Suppressor macrophage (primary cell): Measurements from ENCODE around the gene KIRREL1.
A peak's percentile ranks its signal among the peaks of the same experiment; 100 is the strongest.

Source experiments
- DNase-seq, 4 experiments: peaks; one replicate each; pipeline ENCODE4 v3.0.0-alpha.2; 2020 to 2022

KIRREL1 gene

DNA sequence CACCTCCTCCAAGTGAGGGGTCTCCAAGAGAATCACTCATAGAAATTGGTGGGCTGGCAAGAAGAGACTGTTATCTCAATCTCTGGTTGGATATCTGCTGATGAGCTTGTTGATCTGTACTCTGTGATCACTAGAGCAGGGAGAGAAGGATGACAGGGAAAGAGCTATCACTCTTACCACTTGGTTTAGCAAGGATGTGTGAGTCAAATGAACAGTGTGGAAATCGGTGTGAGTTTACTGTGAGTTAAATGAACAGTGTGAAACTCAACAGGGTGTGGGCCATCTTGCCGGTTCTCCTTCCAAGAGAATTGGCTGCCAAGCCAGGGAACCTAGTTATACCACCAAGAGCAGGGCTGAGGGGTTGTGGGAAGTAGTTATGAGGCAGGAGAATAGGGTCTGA, 154.0 kb downstream of the KIRREL1 start:
- DNase-seq, result peak in 2 of 4 experiments; percentile 25 to 31

GRCh38 chr1:158147869-158148268, 154.4 kb downstream of the KIRREL1 start:
- DNase-seq, result peak; percentile 46 to 80 (median 69)

DNA sequence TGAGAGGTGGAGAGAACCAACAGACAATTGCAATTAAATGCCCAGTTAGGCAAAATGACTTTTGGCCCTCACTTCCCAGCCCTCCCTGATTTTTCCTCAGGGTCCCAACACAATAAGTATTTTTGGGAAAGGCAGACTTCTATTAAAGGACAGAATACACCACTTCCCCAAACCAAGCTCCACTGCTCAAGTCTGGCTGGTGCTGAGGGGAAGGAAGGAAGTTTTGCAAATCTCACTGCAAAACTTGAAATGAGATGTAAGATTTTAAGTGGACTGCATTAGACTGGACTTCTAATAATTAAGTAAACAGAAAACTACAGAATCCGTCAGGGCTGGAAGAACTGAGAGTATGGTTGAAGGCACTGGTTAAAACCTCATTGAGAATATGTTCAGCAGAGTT, 155.0 kb downstream of the KIRREL1 start:
- DNase-seq, result peak; percentile 48 to 80 (median 68)

DNA sequence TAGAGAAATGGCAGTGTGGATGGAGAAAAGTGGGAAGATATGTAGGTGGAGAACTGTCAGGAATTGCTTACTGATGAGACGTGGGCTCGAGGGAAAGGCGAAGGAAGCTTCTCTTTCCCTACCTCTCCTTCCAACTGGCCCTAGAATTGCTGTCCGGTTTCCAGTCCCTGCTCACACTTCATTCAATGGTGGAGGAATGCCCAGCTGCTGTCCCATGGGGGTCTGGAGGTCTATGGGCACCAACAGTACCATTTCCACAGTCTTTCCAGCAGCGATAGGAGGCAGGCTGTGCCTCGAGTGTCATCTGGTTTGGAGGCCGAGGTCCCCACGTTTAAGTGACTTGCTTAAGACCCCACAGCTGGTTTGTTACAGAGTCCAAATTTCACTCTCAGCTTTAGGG, 155.7 kb downstream of the KIRREL1 start:
- no peak for DNase-seq
